Fibroblast of upper back skin (primary cell): Measurements from ENCODE around the gene TELO2.

Experiments
- DNase-seq: peaks from one replicate; pipeline ENCODE4 v3.0.0-alpha.2; 2013

The TELO2 gene

GRCh38 chr16:1481906-1482835 lies 11.0 kb upstream of the TELO2 start:
- DNase-seq, result no peak

DNA sequence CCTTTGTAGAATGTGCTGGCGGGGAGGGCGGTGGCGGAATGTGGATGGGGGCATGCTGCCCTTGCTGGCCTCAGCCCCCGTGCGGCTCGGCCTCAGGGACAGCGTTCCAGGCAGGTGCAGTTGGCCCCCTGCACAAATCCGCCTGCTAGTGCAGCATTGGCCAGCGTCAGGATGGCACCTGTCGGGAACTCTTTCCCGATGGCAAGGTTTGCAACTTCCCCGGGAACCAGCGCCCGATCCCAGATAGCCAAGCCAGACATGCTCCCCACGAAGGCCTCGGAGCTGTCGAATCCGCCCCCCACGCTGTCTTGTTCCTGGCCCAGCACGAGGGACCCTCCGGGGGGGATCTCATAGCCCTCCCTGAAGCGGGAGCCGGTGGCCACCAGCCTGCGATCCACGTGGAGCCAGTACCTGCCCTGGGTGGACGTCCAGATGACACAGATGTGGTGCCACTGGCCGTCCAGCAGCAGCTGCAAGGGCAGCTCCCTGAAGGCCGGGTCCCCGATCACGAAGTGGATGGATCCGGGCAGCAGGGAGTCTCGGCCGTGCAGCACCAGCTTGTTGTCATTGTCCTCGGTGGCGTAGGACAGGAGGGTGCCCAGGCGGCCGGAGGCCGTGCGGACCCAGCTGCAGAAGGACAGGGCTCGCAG lies 7.2 kb upstream of the TELO2 start:
- no peak for DNase-seq

- no peak for DNase-seq
These were observed 6.4 kb upstream of the TELO2 start for GRCh38 chr16:1486551-1487390.

DNA sequence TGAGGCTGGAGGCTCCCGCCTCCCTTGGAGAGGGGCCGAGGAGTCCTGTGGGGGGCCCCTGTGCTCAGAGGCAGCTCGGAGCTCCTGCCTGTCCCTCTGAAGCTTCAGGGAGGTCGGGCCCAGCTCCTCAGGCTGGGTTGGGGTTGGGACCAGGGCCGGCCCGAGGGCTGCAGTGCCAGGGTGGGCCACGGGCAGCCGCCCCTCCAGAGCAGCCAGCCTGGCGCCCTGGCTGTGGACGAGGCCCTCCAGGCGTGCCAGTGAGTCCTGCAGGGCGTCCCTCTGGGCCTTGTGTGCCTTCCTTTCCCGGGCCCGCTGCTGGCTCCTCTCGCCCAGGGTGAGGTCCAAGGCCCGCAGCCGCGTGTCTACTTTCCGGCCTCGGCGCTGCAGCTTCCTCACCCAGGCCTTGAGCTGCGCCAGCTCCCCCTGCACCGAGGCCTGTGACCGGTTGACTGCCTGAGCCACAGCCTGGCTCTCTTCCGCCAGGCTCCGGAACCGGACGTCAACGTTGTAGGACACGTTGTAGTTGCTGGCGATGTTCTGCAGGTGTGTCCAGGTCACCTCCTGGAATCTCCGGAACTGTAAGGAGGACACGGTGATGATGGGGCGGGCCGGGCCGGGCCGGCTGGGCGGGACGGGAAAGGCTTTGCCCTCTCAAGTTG lies 5.6 kb upstream of the TELO2 start:
- DNase-seq, result no peak

- DNase-seq, result no peak
These were observed 5.0 kb upstream of the TELO2 start for GRCh38 chr16:1488054-1488601.

GRCh38 chr16:1488619-1489018 lies 4.5 kb upstream of the TELO2 start, which contains the start of gene PTX4:
Gene PTX4, minus strand, starts transcription at chr16:1488944. Its CDS starts 35 bp downstream, at chr16:1488909.
- no peak for DNase-seq

- DNase-seq, result no peak
These were observed 4.1 kb upstream of the TELO2 start for GRCh38 chr16:1489077-1489476.

- DNase-seq, result no peak
These were observed 1.8 kb upstream of the TELO2 start for GRCh38 chr16:1491327-1491726.

DNA sequence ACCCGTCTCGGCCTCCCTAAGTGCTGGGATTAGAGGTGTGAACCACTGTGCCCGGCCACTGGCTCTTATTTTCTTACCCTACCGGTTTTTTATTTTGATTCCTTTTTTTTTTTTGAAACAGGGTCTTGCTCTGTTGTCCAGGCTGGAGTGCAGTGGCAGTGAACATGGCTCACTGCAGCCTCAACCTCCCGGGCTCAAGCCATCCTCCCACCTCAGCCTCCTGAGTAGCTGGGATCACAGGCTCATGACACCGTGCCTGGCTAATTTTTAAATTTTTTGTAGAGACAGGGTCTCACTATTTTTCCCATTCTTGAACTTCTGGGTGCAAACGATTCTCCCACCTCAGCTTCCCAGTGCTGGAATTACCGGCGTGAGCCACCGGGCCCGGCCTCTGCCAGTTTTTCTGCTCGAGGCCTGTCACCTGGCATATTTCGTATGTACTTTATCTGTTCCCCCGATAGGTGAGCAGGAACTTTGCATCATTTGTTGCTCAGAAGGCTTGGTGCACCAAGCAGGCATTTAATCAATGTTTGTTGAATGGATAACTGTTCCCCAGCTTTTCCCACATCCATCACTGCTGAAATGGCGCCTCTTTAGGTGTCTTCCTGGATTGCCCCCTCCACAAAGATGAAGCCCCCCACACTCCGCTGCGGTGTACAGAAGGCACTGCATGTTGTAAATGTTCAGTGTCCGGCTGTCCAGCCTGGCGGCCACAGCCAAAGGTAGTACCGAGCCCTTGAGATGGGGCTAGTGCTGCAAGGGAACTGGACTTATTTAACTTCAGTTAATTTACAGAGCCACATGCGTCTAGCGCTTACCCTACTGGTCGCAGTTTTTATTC lies 858 bp upstream of the TELO2 start:
- DNase-seq, result no peak

- no peak for DNase-seq
These were observed 560 bp downstream of the TELO2 start for GRCh38 chr16:1493746-1494094.

GRCh38 chr16:1494129-1494640 lies 1.0 kb downstream of the TELO2 start:
- DNase-seq, result peak; percentile 60

- no peak for DNase-seq
These were observed 1.6 kb downstream of the TELO2 start for GRCh38 chr16:1494711-1495110.

GRCh38 chr16:1495211-1495888 lies 2.2 kb downstream of the TELO2 start:
- DNase-seq, result no peak

DNA sequence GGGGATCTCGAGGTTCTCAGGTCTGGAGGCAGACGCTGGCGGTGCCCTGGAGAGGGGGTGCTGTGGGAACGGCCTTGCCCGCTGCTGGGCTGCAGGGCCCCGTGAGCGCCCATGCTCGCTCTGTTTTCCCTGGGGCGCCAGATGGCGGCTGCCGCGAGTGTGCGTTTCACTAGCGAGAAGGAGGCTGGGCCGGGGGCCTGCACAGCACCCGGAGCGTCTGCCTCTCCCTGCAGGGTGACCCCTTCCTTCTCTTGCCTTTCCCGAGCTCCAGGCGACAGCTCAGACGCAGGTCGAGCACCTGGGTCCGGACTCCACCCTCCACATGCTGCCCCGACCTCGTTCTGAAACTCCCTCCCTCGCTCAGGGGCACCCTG lies 2.7 kb downstream of the TELO2 start:
- DNase-seq, result no peak

DNA sequence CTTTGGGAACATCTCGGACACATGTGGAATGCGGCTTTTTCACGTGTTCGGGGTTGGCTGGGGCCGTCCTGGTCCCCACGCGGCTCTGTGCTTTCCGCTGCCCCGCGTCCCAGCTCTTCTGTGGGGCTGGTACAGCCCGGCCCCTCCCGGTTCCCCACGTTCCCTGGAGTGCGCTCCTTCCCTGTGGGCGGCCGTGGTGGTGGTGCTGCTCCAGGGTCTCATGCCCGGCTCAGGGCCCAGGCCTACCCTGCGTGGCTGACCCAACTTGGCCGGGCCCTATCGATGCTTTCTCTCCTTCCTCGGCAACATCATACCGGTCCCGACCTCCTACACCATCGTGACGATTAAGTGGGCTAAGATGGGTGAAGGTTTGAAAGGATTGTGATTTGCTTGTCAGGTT lies 3.3 kb downstream of the TELO2 start:
- DNase-seq, result no peak

- no peak for DNase-seq
These were observed 3.9 kb downstream of the TELO2 start for GRCh38 chr16:1497014-1497598.

DNA sequence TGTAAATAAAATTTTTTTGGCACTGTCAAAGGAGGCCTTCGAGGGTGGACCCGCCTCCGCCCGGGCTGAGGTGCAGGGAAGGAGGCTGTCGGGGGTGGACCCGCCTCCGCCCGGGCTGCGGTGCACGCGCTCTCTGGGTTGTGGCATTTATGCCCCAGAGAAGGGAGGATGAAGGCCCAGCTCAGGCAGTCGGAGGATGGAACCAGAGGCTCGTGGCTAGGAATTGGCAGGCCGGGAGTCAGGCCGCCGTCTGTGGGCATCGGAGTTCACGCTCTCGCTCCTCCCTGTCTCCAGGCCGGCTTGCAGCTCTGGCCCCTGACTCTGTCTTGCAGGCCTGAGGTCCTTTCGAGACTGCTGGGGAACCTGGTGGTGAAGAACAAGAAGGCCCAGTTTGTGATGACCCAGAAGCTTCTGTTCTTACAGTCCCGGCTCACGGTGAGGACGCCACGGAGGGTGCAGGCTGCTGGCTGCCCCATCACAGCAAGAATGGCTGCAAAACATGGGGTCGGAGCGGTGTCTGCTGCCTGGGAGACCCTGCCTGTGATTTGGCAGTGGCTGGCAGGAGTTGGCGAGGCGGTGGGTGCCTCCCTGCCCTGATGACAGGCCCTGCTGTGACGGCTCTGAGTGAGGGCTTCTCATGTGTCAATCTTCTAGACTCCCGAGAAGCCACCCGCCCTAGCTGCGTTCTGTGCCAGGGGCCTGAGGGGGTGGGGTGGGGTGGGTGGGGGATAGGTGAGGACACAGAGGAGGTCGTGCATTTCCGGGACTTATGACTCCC lies 5.9 kb downstream of the TELO2 start:
- DNase-seq, result no peak

GRCh38 chr16:1499756-1500464 lies 6.8 kb downstream of the TELO2 start:
- DNase-seq, result no peak
